ENCODE data around the gene MOGAT2.

Gene MOGAT2

DNA sequence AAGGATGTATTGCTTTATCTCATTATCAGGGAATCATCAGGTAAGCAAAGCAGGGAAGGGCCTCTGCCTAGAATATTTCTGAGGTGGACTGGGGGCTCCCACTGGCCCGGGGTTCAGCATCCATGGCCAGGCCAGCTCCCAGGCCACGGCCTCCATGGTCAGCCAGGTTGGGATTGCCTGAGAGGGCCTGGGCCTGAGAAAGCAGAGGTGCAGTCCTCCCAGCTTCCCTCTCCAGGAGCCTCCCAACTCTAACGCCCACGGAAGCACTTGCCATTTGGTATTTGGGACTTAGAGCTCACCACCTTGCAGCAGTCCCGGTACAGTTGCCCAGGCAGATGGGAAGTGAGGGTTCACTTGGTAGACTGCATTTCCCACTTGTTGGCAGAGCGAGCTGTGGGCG is 63.7 kb downstream of the MOGAT2 start:
- no peak for DNase-seq

DNA sequence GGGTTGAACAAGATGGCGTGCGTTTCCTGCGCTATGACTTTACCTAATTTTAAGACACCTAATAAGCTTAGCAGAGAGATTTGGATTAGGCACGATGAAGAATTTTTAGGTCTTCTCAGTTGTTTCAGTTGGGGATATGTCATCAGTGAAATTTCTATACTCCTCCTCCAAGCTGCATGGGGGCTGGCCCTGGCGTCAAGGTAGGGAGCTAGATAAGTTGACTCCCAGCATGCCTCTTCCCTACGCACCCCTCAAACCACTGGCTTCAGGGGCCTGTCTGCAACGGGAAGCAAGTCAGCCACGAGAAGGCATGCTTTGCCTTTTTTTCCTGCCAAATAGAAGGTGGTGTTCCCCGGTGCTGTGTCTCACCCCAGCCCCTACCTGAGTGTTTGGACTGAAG is 64.2 kb downstream of the MOGAT2 start:
- no peak for DNase-seq
